ENCODE data around the gene THUMPD2.

The THUMPD2 gene

GRCh38 chr2:39688181-39688580 lies 90.9 kb downstream of the THUMPD2 start:
- Histone ChIP-seq H3K27me3 (replicated peaks; ENCODE audit: control insufficient read depth, insufficient read depth, low read length) (no peaks in the 10 kb centered on the region), H3K36me3 (ENCODE audit: control insufficient read depth, insufficient read depth, low read length) (no peaks in the 10 kb centered on the region), H3K4me3 (replicated peaks; ENCODE audit: low read depth, low read length) (no peak overlapping the region)
- no peak for DNase-seq (ENCODE audit: extremely low read depth, insufficient read length)
- no peak for TF ChIP-seq CTCF (IDR thresholded peaks at IDR 0.05; ENCODE audit: insufficient read depth, low read length, poor library complexity, severe bottlenecking)

DNA sequence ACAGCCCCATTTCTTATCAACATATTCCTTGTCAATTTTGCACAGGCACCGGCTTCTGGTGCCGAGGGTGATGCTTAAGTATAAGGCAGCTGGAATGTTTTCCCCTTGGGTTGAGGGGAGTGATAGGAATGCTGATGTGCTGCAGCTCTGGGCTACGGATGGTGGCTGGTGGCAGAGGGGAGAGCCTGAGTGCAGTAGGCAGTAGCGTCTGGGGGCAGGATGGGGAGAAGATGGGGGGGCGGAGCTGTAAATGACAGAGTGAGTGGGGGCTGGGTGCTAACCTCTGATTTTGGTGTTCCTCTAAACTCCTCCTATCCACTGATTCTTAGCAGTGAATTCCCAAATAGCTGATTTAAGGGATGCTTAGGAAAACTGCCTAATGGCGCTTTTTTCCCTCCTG lies 92.6 kb downstream of the THUMPD2 start:
- DNase-seq (ENCODE audit: extremely low read depth, insufficient read length) = no peak
- Histone ChIP-seq H3K36me3 (ENCODE audit: control insufficient read depth, insufficient read depth, low read length) (no peaks in the 10 kb centered on the region), H3K27me3 (replicated peaks; ENCODE audit: control insufficient read depth, insufficient read depth, low read length) (no peaks in the 10 kb centered on the region), H3K4me3 (replicated peaks; ENCODE audit: low read depth, low read length) (no peak overlapping the region)
- TF ChIP-seq CTCF (IDR thresholded peaks at IDR 0.05; ENCODE audit: insufficient read depth, low read length, poor library complexity, severe bottlenecking) = no peak
